H9 (cell line): ENCODE data around the gene VTN. TPM values are rescaled to one million over a fixed set of nuclear protein-coding genes. Genes with fewer than 3 reads are reported as not detected.

Source experiments
- DNase-seq: peaks from one replicate; pipeline ENCODE4 v3.0.0-alpha.2; 2017
- H2AFZ ChIP-seq: one replicate; pipeline ENCODE4 v1.6.1; 2013; ENCODE audit warnings: mild to moderate bottlenecking, low read length, control low read depth, moderate library complexity
- H2AK5ac ChIP-seq: 2 replicates; pipeline ENCODE4 v1.6.1; 2013; ENCODE audit warnings: low read length, control low read depth, mixed read lengths; ENCODE audit not compliant: insufficient read length
- H2BK120ac ChIP-seq: one replicate; pipeline ENCODE4 v1.6.1; 2013; ENCODE audit warnings: low read depth, mild to moderate bottlenecking, low read length, control low read depth, inconsistent platforms; ENCODE audit not compliant: poor library complexity, severe bottlenecking
- H2BK12ac ChIP-seq: 2 replicates; pipeline ENCODE4 v1.6.1; 2013; ENCODE audit warnings: low read length, control low read depth, mixed read lengths, low read depth; ENCODE audit not compliant: insufficient read length
- H2BK15ac ChIP-seq: 2 replicates; pipeline ENCODE4 v1.6.1; 2013; ENCODE audit warnings: low read depth, low read length, control low read depth
- H2BK20ac ChIP-seq: one replicate; pipeline ENCODE4 v1.6.1; 2013; ENCODE audit warnings: low read depth, mild to moderate bottlenecking, low read length, control low read depth, inconsistent platforms; ENCODE audit not compliant: poor library complexity, severe bottlenecking
- H2BK5ac ChIP-seq: 2 replicates; pipeline ENCODE4 v1.6.1; 2013; ENCODE audit warnings: low read length, control low read depth, mixed read lengths; ENCODE audit not compliant: insufficient read length
- H3K14ac ChIP-seq: 2 replicates; pipeline ENCODE4 v1.6.1; 2013; ENCODE audit warnings: low read length, control low read depth; ENCODE audit not compliant: insufficient read depth
- H3K18ac ChIP-seq: 2 replicates; pipeline ENCODE4 v1.6.1; 2013; ENCODE audit warnings: low read depth, mild to moderate bottlenecking, mixed read lengths, low read length, control low read depth; ENCODE audit not compliant: insufficient read length
- H3K23ac ChIP-seq: 2 replicates; pipeline ENCODE4 v1.6.1; 2013; ENCODE audit warnings: low read length, control low read depth, mixed read lengths, low read depth; ENCODE audit not compliant: insufficient read length
- H3K23me2 ChIP-seq: 2 replicates; pipeline ENCODE4 v1.6.1; 2013; ENCODE audit warnings: low read depth, mild to moderate bottlenecking, mixed read lengths, low read length, control low read depth; ENCODE audit not compliant: insufficient read length, poor library complexity, severe bottlenecking
- H3K27ac ChIP-seq: 2 replicates; pipeline ENCODE4 v1.5.1; 2013; ENCODE audit warnings: low read length, control low read depth, mixed read lengths, low read depth; ENCODE audit not compliant: insufficient read length
- H3K27me3 ChIP-seq: 2 replicates; pipeline ENCODE4 v1.6.1; 2013; ENCODE audit warnings: low read length, control low read depth, inconsistent platforms; ENCODE audit not compliant: insufficient read depth
- H3K4ac ChIP-seq: 2 replicates; pipeline ENCODE4 v1.6.1; 2013; ENCODE audit warnings: low read depth, mild to moderate bottlenecking, control low read depth, inconsistent platforms, low read length, moderate library complexity
- H3K4me1 ChIP-seq: 2 replicates; pipeline ENCODE4 v1.6.1; 2013; ENCODE audit warnings: low read length, control low read depth, inconsistent platforms; ENCODE audit not compliant: insufficient read depth
- H3K4me2 ChIP-seq: 2 replicates; pipeline ENCODE4 v1.6.1; 2013; ENCODE audit warnings: low read length, control low read depth, mixed read lengths; ENCODE audit not compliant: insufficient read length, insufficient read depth
- H3K56ac ChIP-seq: 2 replicates; pipeline ENCODE4 v1.6.1; 2013; ENCODE audit warnings: low read depth, mild to moderate bottlenecking, mixed read lengths, low read length, control low read depth; ENCODE audit not compliant: insufficient read length
- H3K79me1 ChIP-seq: 2 replicates; pipeline ENCODE4 v1.6.1; 2013; ENCODE audit warnings: low read depth, mild to moderate bottlenecking, moderate library complexity, low read length, control low read depth, inconsistent platforms; ENCODE audit not compliant: insufficient read depth, poor library complexity, severe bottlenecking
- H3K79me2 ChIP-seq: 2 replicates; pipeline ENCODE4 v1.6.1; 2013; ENCODE audit warnings: low read length, control low read depth, inconsistent platforms; ENCODE audit not compliant: insufficient read depth
- H3K9ac ChIP-seq: 2 replicates; pipeline ENCODE4 v1.6.1; 2013; ENCODE audit warnings: low read length, control low read depth, mixed read lengths; ENCODE audit not compliant: insufficient read length; ENCODE audit errors: extremely low read depth
- H3K9me3 ChIP-seq: one replicate; pipeline ENCODE4 v1.6.1; 2013; ENCODE audit warnings: low read depth, low read length, inconsistent platforms; ENCODE audit not compliant: control insufficient read depth
- H3T11ph ChIP-seq: one replicate; pipeline ENCODE4 v1.6.1; 2013; ENCODE audit warnings: mild to moderate bottlenecking, low read length, control low read depth, inconsistent platforms
- H4K20me1 ChIP-seq: one replicate; pipeline ENCODE4 v1.6.1; 2013; ENCODE audit not compliant: control insufficient read depth, insufficient read length, insufficient read depth
- H4K5ac ChIP-seq: 2 replicates; pipeline ENCODE4 v1.6.1; 2013; ENCODE audit warnings: low read depth, mild to moderate bottlenecking, mixed read lengths, low read length, control low read depth; ENCODE audit not compliant: insufficient read length
- H4K8ac ChIP-seq: replicated peaks from 2 replicates; pipeline ENCODE4 v1.6.1; 2013; ENCODE audit warnings: low read length, control low read depth, mixed read lengths, low read depth; ENCODE audit not compliant: insufficient read length
- H4K91ac ChIP-seq: 2 replicates; pipeline ENCODE4 v1.6.1; 2013; ENCODE audit warnings: low read depth, mild to moderate bottlenecking, moderate library complexity, mixed read lengths, low read length, control low read depth; ENCODE audit not compliant: insufficient read length
- H3K27ac Mint-ChIP-seq, 3 experiments: 2 replicates in 2 of 3; 3 replicates in 1 of 3; pipeline ENCODE4 v1.8.0; 2020 to 2021; ENCODE audit warnings: mixed read lengths in 3 of 3, mild to moderate bottlenecking in 1 of 3, moderate library complexity in 1 of 3
- H3K27me3 Mint-ChIP-seq: 2 replicates; pipeline ENCODE4 v1.8.0; 2021; ENCODE audit warnings: low read depth, mild to moderate bottlenecking, moderate library complexity, mixed read lengths
- H3K36me3 Mint-ChIP-seq, 3 experiments: 2 replicates in 2 of 3; 3 replicates in 1 of 3; pipeline ENCODE4 v1.8.0; 2020 to 2021; ENCODE audit warnings: low read depth in 3 of 3, mixed read lengths in 3 of 3; ENCODE audit not compliant: insufficient read depth in 1 of 3
- H3K4me1 Mint-ChIP-seq, 2 experiments: 2 replicates each; pipeline ENCODE4 v1.8.0; 2020; ENCODE audit warnings: mixed read lengths in 2 of 2
- H3K4me3 Mint-ChIP-seq, 2 experiments: 2 replicates in 1 of 2; 3 replicates in 1 of 2; pipeline ENCODE4 v1.8.0; 2020 to 2021; ENCODE audit warnings: mild to moderate bottlenecking in 2 of 2, mixed read lengths in 2 of 2, moderate library complexity in 1 of 2
- H3K9me3 Mint-ChIP-seq, 2 experiments: 2 replicates in 1 of 2; 3 replicates in 1 of 2; pipeline ENCODE4 v1.8.0; 2020; ENCODE audit warnings: mild to moderate bottlenecking in 2 of 2, mixed read lengths in 2 of 2, moderate library complexity in 1 of 2
- total RNA-seq: library from RNA; stranded (reverse); gene quantifications from 2 replicates; pipeline ENCODE4 v1.2.1, GENCODE V29; 2021
- TF ChIP-seq, protein P1 (sequence below): fragments of 200-600 bp; sonication (generic); conservative IDR thresholded peaks from 3 replicates; pipeline ENCODE4 v1.8.0; 2021; ENCODE audit warnings: antibody characterized with exemption, mild to moderate bottlenecking

VTN gene
- total RNA-seq, 1 experiment from 2014 or later, result not detected

DNA sequence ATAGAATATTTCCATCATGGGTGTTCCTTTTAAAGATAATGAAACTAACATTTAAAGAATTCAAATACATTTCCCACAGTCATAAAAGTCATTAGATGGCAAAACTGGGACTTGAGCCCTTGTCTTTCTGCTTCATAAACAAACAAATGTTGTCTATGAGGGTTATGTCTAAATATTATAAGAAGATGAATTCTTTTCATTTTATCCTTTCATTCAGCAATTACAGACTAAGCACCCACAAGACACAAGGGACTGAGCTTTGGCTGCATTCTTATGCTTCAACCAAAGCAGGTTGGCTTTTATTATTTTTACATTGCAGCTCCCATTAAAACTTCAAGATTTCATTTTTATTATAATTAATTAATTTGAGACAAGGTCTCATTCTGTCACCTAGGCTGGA, 16.3 kb upstream of the VTN start:
- Histone ChIP-seq H2BK12ac (no peak overlapping the region), H3K79me1 (no peaks in the 10 kb centered on the region), H3K56ac (no peak overlapping the region), H3K4me1 (no peaks in the 10 kb centered on the region), H3K79me2 (no peaks in the 10 kb centered on the region), H3K4me2 (no peak overlapping the region), H4K5ac (no peak overlapping the region), H2BK5ac (no peak overlapping the region), H2BK120ac (no peak overlapping the region), H4K91ac (no peak overlapping the region), H4K20me1 (no peaks in the 10 kb centered on the region), H3K18ac (no peak overlapping the region), H2BK20ac (no peak overlapping the region), H3K23me2 (peaks cover 12% of the 10 kb centered on the region), H3K27me3 (peaks cover 13% of the 10 kb centered on the region; the same call in 1 of the 2 replicates), H3K14ac (no peak overlapping the region), H3K23ac (no peak overlapping the region), H3T11ph (no peak overlapping the region), H4K8ac (no peak overlapping the region), H2AFZ (no peak overlapping the region), H2AK5ac (no peak overlapping the region), H3K27ac (no peak overlapping the region), H3K9me3 (no peaks in the 10 kb centered on the region), H2BK15ac (no peak overlapping the region), H3K4ac (no peak overlapping the region), H3K9ac (no peak overlapping the region)
- TF ChIP-seq, protein P1, sequence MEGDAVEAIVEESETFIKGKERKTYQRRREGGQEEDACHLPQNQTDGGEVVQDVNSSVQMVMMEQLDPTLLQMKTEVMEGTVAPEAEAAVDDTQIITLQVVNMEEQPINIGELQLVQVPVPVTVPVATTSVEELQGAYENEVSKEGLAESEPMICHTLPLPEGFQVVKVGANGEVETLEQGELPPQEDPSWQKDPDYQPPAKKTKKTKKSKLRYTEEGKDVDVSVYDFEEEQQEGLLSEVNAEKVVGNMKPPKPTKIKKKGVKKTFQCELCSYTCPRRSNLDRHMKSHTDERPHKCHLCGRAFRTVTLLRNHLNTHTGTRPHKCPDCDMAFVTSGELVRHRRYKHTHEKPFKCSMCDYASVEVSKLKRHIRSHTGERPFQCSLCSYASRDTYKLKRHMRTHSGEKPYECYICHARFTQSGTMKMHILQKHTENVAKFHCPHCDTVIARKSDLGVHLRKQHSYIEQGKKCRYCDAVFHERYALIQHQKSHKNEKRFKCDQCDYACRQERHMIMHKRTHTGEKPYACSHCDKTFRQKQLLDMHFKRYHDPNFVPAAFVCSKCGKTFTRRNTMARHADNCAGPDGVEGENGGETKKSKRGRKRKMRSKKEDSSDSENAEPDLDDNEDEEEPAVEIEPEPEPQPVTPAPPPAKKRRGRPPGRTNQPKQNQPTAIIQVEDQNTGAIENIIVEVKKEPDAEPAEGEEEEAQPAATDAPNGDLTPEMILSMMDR, result no peak
- H3K27ac Mint-ChIP-seq, result no peak overlapping the region
- H3K4me1 Mint-ChIP-seq, result peaks cover 2 to 10% of the 10 kb centered on the region in 2 experiments; a peak in 3 of 4 replicates
- peaks cover 0 to 2% (median 0%) of the 10 kb centered on the region in 3 experiments; a peak in 2 of 7 replicates for H3K36me3 Mint-ChIP-seq
- no peaks in the 10 kb centered on the region; a peak in 1 of 5 replicates for H3K9me3 Mint-ChIP-seq
- DNase-seq, result no peak
- no peak overlapping the region for H3K4me3 Mint-ChIP-seq
- peaks cover 69% of the 10 kb centered on the region for H3K27me3 Mint-ChIP-seq
